MCF 10A (cell line): ENCODE measurements around the gene SLC19A3. TPM values are rescaled to one million over a fixed set of nuclear protein-coding genes. Genes with fewer than 3 reads are reported as not detected.

Experiments
- BruUV-seq: library from RNA; stranded (reverse); fragments of 400-500 nt; replicated peaks from 2 replicates; lab custom pipeline; 2021; lab: Mats Ljungman, UMichigan
- CTCF ChIA-PET: fragments of 300-600 bp; sonication (Branson Sonifier 250); formaldehyde crosslinking; extraction: SDS; loops from one replicate; lab custom pipeline; 2021; ENCODE audit warnings: antibody characterized with exemption, inconsistent platforms; lab: Yijun Ruan, JAX
- POLR2A ChIA-PET: fragments of 300-600, 350-650 bp; sonication (Branson Sonifier 250); formaldehyde crosslinking; extraction: SDS; loops from one replicate; lab custom pipeline; 2020; ENCODE audit warnings: antibody characterized with exemption, inconsistent platforms; lab: Yijun Ruan, JAX
- DNase-seq: peaks from one replicate; pipeline ENCODE4 v3.0.0-alpha.2; 2018; ENCODE audit not compliant: unreplicated experiment
- H3K27ac Mint-ChIP-seq: one replicate; pipeline ENCODE4 v1.8.0; 2022; ENCODE audit warnings: mild to moderate bottlenecking, low read depth, mixed read lengths; ENCODE audit not compliant: unreplicated experiment
- H3K27me3 Mint-ChIP-seq: one replicate; pipeline ENCODE4 v1.8.0; 2022; ENCODE audit warnings: mixed read lengths; ENCODE audit not compliant: insufficient read depth, unreplicated experiment
- H3K36me3 Mint-ChIP-seq: one replicate; pipeline ENCODE4 v1.8.0; 2022; ENCODE audit warnings: mild to moderate bottlenecking, moderate library complexity, mixed read lengths; ENCODE audit not compliant: insufficient read depth, unreplicated experiment
- H3K4me1 Mint-ChIP-seq: one replicate; pipeline ENCODE4 v1.8.0; 2022; ENCODE audit warnings: mixed read lengths; ENCODE audit not compliant: insufficient read depth, unreplicated experiment
- H3K4me3 Mint-ChIP-seq: one replicate; pipeline ENCODE4 v1.8.0; 2022; ENCODE audit warnings: mild to moderate bottlenecking, moderate library complexity, mixed read lengths; ENCODE audit not compliant: unreplicated experiment
- H3K9me3 Mint-ChIP-seq: one replicate; pipeline ENCODE4 v1.8.0; 2022; ENCODE audit warnings: mixed read lengths; ENCODE audit not compliant: unreplicated experiment
- CTCF ChIP-seq: fragments of 200-600 bp; IDR thresholded peaks from one replicate; pipeline ENCODE4 v1.8.0; 2022; ENCODE audit warnings: antibody characterized with exemption, mild to moderate bottlenecking; ENCODE audit not compliant: unreplicated experiment
- intact Hi-C: fragments of 100-400 bp; cut with micrococcal nuclease; formaldehyde crosslinking; loops from 2 replicates; pipeline ENCODE4 v1.14.1; 2022
- total RNA-seq: library from RNA; stranded (reverse); gene quantifications from 2 replicates; pipeline ENCODE4 v1.2.3, GENCODE V29; 2022

Gene SLC19A3
- total RNA-seq, 1 experiment from 2014 or later, result not detected

GRCh38 chr2:227665189-227665940 is 52.5 kb downstream of the SLC19A3 start:
- no peak for DNase-seq
- H3K9me3 Mint-ChIP-seq, result no peaks in the 10 kb centered on the region
- CTCF ChIA-PET, result interaction anchor here (1.9 kb wide), 1 partner anchor 100 kb away, joined by 10 read pairs; no protein-coding TSS in a partner anchor
- no peaks in the 10 kb centered on the region for H3K36me3 Mint-ChIP-seq
- TF ChIP-seq CTCF, result no peak
- H3K27ac Mint-ChIP-seq, result no peak overlapping the region
- no peaks in the 10 kb centered on the region for H3K27me3 Mint-ChIP-seq
- intact Hi-C loops, result no loop called here
- POLR2A ChIA-PET, result no interaction called here
- no peaks in the 10 kb centered on the region for H3K4me1 Mint-ChIP-seq
- no peak overlapping the region for H3K4me3 Mint-ChIP-seq
- BruUV-seq, result no TSS peak

- POLR2A ChIA-PET, result no interaction called here
- Mint-ChIP-seq H3K36me3 (no peaks in the 10 kb centered on the region), H3K27me3 (no peaks in the 10 kb centered on the region), H3K9me3 (no peaks in the 10 kb centered on the region), H3K4me1 (no peaks in the 10 kb centered on the region), H3K27ac (no peak overlapping the region), H3K4me3 (no peak overlapping the region)
- CTCF ChIA-PET, result interaction anchor here (1.1 to 2.4 kb wide), 3 partner anchors 105 to 256 kb away, joined by 3 to 23 read pairs (median 6); no protein-coding TSS in a partner anchor
- TF ChIP-seq CTCF, result no peak
- no peak for DNase-seq
- BruUV-seq, result no TSS peak
- intact Hi-C loops, result no loop called here
These were observed 56.0 kb downstream of the SLC19A3 start for GRCh38 chr2:227661827-227662226.

GRCh38 chr2:227661025-227661649 is 56.7 kb downstream of the SLC19A3 start:
- H3K27ac Mint-ChIP-seq, result no peak overlapping the region
- no peak for DNase-seq
- no peaks in the 10 kb centered on the region for H3K27me3 Mint-ChIP-seq
- ChIA-PET POLR2A (no interaction called here), CTCF (interaction anchor here (5.5 kb wide), 1 partner anchor 105 kb away, joined by 143 read pairs; no protein-coding TSS in a partner anchor)
- no TSS peak for BruUV-seq
- intact Hi-C loops, result no loop called here
- H3K9me3 Mint-ChIP-seq, result no peaks in the 10 kb centered on the region
- H3K36me3 Mint-ChIP-seq, result no peaks in the 10 kb centered on the region
- TF ChIP-seq CTCF, result no peak
- H3K4me1 Mint-ChIP-seq, result no peaks in the 10 kb centered on the region
- no peak overlapping the region for H3K4me3 Mint-ChIP-seq

- Mint-ChIP-seq H3K27me3 (no peaks in the 10 kb centered on the region), H3K9me3 (no peaks in the 10 kb centered on the region), H3K4me3 (no peak overlapping the region), H3K36me3 (no peaks in the 10 kb centered on the region), H3K4me1 (peaks cover 14% of the 10 kb centered on the region), H3K27ac (no peak overlapping the region)
- DNase-seq, result peak; percentile 41
- ChIA-PET POLR2A (interaction anchor here (0.7 to 1.7 kb wide), 2 partner anchors 109 to 155 kb away, joined by 3 to 18 read pairs; no protein-coding TSS in a partner anchor), CTCF (interaction anchor here (0.6 to 5.5 kb wide), 30 partner anchors 12 to 1009 kb away, joined by 3 to 143 read pairs (median 6); no protein-coding TSS in a partner anchor)
- intact Hi-C loops, result loop anchor here (10.0 kb wide), 1 partner anchor 997 kb away; no protein-coding TSS in a partner anchor
- TF ChIP-seq CTCF, result no peak
- no TSS peak for BruUV-seq
These were observed 60.5 kb downstream of the SLC19A3 start for GRCh38 chr2:227657199-227657845.
